ENCODE measurements around the gene PAK4. TPM values are rescaled to one million over a fixed set of nuclear protein-coding genes. Genes with fewer than 3 reads are reported as not detected.
A peak's percentile ranks its signal among the peaks of the same experiment; 100 is the strongest.

Gene PAK4
- total and polyA plus RNA-seq, 2 of the 13 experiments (the other 11 are each of a cell fraction or from before 2014, with no cell fraction given), result 9.5 to 17.8 TPM

DNA sequence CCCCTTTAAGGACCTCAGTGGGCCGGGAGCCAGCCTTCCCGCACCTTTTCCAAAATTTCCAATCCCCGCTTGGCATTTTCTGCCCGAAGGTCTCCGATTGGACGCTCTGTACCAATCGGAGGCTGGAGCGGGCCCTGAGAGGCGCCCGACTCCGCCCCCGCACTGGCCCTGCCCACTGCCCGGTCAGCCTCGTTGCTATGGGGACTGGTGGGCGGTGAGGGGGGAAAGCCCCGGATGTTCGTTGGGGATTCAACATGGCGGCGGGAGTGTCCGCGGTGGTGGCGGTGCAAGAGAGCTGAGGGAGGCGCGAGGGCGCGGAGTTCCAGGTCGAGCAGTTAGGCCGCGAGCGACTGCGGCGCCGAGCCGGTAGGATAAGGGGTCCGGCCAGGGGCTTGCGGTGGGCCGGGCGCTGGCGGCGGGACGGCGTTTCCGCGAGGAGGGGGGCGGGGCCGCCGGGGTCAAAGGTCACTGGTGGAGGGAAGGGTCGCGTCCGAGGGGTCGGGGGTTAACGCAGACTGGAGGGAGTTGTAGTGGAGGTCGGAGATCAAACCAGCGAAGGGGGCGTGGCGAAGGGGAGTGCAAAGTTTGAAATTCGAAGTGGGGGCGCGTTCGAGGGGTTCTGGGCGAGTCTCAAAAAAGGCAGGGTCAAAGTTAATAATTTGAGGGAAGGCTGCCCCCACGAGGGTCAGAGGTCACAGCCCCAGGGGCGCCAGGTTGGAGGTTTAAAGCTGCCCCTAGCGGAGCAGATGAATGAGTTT is at the start of gene PAK4 (continued):
- TF ChIP-seq, protein P1, sequence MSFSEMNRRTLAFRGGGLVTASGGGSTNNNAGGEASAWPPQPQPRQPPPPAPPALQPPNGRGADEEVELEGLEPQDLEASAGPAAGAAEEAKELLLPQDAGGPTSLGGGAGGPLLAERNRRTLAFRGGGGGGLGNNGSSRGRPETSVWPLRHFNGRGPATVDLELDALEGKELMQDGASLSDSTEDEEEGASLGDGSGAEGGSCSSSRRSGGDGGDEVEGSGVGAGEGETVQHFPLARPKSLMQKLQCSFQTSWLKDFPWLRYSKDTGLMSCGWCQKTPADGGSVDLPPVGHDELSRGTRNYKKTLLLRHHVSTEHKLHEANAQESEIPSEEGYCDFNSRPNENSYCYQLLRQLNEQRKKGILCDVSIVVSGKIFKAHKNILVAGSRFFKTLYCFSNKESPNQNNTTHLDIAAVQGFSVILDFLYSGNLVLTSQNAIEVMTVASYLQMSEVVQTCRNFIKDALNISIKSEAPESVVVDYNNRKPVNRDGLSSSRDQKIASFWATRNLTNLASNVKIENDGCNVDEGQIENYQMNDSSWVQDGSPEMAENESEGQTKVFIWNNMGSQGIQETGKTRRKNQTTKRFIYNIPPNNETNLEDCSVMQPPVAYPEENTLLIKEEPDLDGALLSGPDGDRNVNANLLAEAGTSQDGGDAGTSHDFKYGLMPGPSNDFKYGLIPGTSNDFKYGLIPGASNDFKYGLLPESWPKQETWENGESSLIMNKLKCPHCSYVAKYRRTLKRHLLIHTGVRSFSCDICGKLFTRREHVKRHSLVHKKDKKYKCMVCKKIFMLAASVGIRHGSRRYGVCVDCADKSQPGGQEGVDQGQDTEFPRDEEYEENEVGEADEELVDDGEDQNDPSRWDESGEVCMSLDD (CRISPR knock-in tag; IDR thresholded peaks at IDR 0.05; ENCODE audit: borderline replicate concordance), result peak; percentile 96
- TF ChIP-seq E2F1 (CRISPR knock-in tag; IDR thresholded peaks at IDR 0.05) (peak; percentile 20), HNF4G (IDR thresholded peaks at IDR 0.05; ENCODE audit: borderline replicate concordance, low read depth, low read length) (peak; percentile 66), HNF4G (CRISPR knock-in tag; IDR thresholded peaks at IDR 0.05; ENCODE audit: borderline replicate concordance, low read depth) (peak; percentile 77; the same call in 1 of the 2 replicates), ZNF44 (CRISPR knock-in tag; IDR thresholded peaks at IDR 0.05) (0 out of 2 replicates have a peak, but pooled peaks have one; percentile 27), MIER3 (CRISPR knock-in tag; IDR thresholded peaks at IDR 0.05; ENCODE audit: borderline replicate concordance) (peak; percentile 62; the same call in 1 of the 2 replicates), ZKSCAN5 (CRISPR knock-in tag; IDR thresholded peaks at IDR 0.05) (no peak), ZNF841 (CRISPR knock-in tag; IDR thresholded peaks at IDR 0.05; ENCODE audit: borderline replicate concordance) (no peak), RFX1 (IDR thresholded peaks at IDR 0.05) (peak; percentile 97), NFATC3 (CRISPR knock-in tag; IDR thresholded peaks at IDR 0.05) (peak; percentile 70; the same call in 1 of the 2 replicates), ATF1 (CRISPR knock-in tag; IDR thresholded peaks at IDR 0.05) (no peak), THAP11 (CRISPR knock-in tag; IDR thresholded peaks at IDR 0.05) (peak; percentile 74), ZMYM4 (CRISPR knock-in tag; IDR thresholded peaks at IDR 0.05) (peak; percentile 90), ZNF362 (CRISPR knock-in tag; IDR thresholded peaks at IDR 0.05; ENCODE audit: borderline replicate concordance) (0 out of 2 replicates have a peak, but pooled peaks have one; percentile 23), TAF1 (CRISPR knock-in tag; IDR thresholded peaks at IDR 0.05) (peak; percentile 97), GATAD2A (CRISPR knock-in tag; IDR thresholded peaks at IDR 0.05) (0 out of 2 replicates have a peak, but pooled peaks have one; percentile 18), TBX2 (CRISPR knock-in tag; IDR thresholded peaks at IDR 0.05; ENCODE audit: borderline replicate concordance) (peak; percentile 80), DNMT1 (CRISPR knock-in tag; IDR thresholded peaks at IDR 0.05) (peak; percentile 86; the same call in 1 of the 2 replicates), GATAD1 (CRISPR knock-in tag; IDR thresholded peaks at IDR 0.05) (peak; percentile 69)
- TF ChIP-seq, protein P2, sequence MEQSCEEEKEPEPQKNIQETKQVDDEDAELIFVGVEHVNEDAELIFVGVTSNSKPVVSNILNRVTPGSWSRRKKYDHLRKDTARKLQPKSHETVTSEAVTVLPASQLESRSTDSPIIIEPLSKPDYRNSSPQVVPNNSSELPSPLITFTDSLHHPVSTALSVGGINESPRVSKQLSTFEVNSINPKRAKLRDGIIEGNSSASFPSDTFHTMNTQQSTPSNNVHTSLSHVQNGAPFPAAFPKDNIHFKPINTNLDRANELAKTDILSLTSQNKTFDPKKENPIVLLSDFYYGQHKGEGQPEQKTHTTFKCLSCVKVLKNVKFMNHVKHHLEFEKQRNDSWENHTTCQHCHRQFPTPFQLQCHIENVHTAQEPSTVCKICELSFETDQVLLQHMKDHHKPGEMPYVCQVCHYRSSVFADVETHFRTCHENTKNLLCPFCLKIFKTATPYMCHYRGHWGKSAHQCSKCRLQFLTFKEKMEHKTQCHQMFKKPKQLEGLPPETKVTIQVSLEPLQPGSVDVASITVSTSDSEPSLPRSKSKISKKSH (CRISPR knock-in tag; IDR thresholded peaks at IDR 0.05; ENCODE audit: borderline replicate concordance), result peak; percentile 84; the same call in 1 of the 2 replicates
- TF ChIP-seq, protein P3, sequence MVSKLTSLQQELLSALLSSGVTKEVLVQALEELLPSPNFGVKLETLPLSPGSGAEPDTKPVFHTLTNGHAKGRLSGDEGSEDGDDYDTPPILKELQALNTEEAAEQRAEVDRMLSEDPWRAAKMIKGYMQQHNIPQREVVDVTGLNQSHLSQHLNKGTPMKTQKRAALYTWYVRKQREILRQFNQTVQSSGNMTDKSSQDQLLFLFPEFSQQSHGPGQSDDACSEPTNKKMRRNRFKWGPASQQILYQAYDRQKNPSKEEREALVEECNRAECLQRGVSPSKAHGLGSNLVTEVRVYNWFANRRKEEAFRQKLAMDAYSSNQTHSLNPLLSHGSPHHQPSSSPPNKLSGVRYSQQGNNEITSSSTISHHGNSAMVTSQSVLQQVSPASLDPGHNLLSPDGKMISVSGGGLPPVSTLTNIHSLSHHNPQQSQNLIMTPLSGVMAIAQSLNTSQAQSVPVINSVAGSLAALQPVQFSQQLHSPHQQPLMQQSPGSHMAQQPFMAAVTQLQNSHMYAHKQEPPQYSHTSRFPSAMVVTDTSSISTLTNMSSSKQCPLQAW (CRISPR knock-in tag; IDR thresholded peaks at IDR 0.05), result peak; percentile 80

Data from HepG2 (cell line).